ENCODE results near the gene SLC9B1.
"Not testable (repeated sequence)": the region's sequence is repeated elsewhere in the genome, so short reads cannot be mapped to it uniquely, and the experiment has no call there.

The SLC9B1 gene

DNA sequence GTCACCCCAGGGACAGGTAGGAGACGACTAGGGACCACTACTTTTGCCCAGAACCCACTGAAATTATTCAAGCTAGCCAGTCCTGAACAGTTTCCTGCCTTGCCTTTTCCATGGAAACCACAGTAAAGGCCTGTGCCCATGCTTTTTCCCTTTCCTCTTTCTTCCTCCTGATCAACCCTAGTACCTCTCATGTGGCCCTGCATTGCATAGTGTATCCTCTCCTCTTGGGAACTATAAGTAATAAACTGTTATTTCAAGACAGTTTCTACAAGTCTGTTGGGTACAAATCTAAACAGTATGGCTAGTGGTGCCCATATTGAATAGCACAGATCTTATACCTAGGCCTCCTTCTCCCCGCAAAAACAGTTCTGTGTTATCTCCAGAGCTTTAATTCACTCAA lies 136.2 kb downstream of the SLC9B1 start:
- no peak for DNase-seq (ENCODE audit: low read depth, low spot score)
- no peak overlapping the region for H3K4me3 ChIP-seq (ENCODE audit: insufficient read length, low read depth)
- no peak overlapping the region for H3K9ac ChIP-seq (ENCODE audit: insufficient read length, low read depth)
- peaks cover 3% of the 10 kb centered on the region for H3K36me3 ChIP-seq (ENCODE audit: insufficient read depth, insufficient read length, low read length)
- H3K27me3 ChIP-seq (ENCODE audit: insufficient read depth, insufficient read length) = no peaks in the 10 kb centered on the region
- TF ChIP-seq YY1 (IDR thresholded peaks at IDR 0.05; ENCODE audit: insufficient read depth, insufficient read length) (no peak), SUZ12 (IDR thresholded peaks at IDR 0.05; ENCODE audit: extremely low read depth, insufficient read depth, insufficient read length) (no peak), ZNF274 (IDR thresholded peaks at IDR 0.05; ENCODE audit: low read depth, low read length) (no peak)
- H3K9me3 ChIP-seq (ENCODE audit: insufficient read depth, low read length) = no peaks in the 10 kb centered on the region
- H3K4me1 ChIP-seq (ENCODE audit: insufficient read depth, insufficient read length) = no peaks in the 10 kb centered on the region

DNA sequence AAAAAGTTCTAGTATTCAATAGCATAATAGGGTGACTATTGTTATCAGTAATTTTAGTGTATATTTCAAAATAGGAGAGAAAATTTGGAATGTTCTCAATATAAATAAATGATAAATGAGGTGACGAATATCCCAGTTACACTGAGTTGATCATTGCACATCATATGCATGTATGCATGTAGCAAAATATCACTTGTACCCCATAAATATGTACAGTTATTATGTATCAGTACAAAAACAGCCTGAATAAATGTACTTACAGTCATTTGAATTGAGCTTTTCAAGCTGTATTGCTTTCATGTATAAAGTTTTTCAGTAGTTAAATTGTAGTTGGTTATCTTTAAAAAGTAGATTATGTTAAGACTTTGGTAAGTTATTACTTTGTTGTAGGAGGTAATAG lies 138.2 kb downstream of the SLC9B1 start:
- Histone ChIP-seq H3K9me3 (ENCODE audit: insufficient read depth, low read length) (peaks cover 15% of the 10 kb centered on the region; the same call in 1 of the 2 replicates), H3K27me3 (ENCODE audit: insufficient read depth, insufficient read length) (no peaks in the 10 kb centered on the region), H3K4me1 (ENCODE audit: insufficient read depth, insufficient read length) (no peaks in the 10 kb centered on the region), H3K4me3 (ENCODE audit: insufficient read length, low read depth) (no peak overlapping the region), H3K9ac (ENCODE audit: insufficient read length, low read depth) (no peak overlapping the region), H3K36me3 (ENCODE audit: insufficient read depth, insufficient read length, low read length) (peaks cover 10% of the 10 kb centered on the region)
- no peak for DNase-seq (ENCODE audit: low read depth, low spot score)
- TF ChIP-seq YY1 (IDR thresholded peaks at IDR 0.05; ENCODE audit: insufficient read depth, insufficient read length) (no peak), ZNF274 (IDR thresholded peaks at IDR 0.05; ENCODE audit: low read depth, low read length) (no peak), SUZ12 (IDR thresholded peaks at IDR 0.05; ENCODE audit: extremely low read depth, insufficient read depth, insufficient read length) (no peak)

DNA sequence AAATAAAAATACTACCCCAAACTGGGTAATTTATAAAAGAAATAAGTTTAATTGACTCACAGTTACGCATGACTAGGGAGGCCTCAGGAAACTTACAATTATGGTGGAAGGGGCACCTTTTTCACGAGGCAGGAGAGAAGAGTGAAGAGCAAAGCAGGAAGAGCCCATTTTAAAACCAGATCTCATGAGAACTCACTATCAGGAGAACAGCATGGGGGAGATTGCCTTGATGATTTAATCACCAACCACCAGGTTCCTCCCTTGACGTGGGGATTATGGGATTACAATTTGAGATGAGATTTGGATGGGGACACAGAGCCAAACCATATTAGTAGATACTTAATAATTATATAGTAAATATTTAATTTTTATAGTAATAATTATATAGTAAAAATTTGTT lies 140.6 kb downstream of the SLC9B1 start:
- Histone ChIP-seq H3K9me3 (ENCODE audit: insufficient read depth, low read length) (peaks cover 32% of the 10 kb centered on the region), H3K4me3 (ENCODE audit: insufficient read length, low read depth) (no peak overlapping the region), H3K4me1 (ENCODE audit: insufficient read depth, insufficient read length) (no peaks in the 10 kb centered on the region), H3K9ac (ENCODE audit: insufficient read length, low read depth) (no peak overlapping the region), H3K36me3 (ENCODE audit: insufficient read depth, insufficient read length, low read length) (peaks cover 23% of the 10 kb centered on the region), H3K27me3 (ENCODE audit: insufficient read depth, insufficient read length) (no peaks in the 10 kb centered on the region)
- DNase-seq (ENCODE audit: low read depth, low spot score) = no peak
- TF ChIP-seq YY1 (IDR thresholded peaks at IDR 0.05; ENCODE audit: insufficient read depth, insufficient read length) (no peak), SUZ12 (IDR thresholded peaks at IDR 0.05; ENCODE audit: extremely low read depth, insufficient read depth, insufficient read length) (no peak), ZNF274 (IDR thresholded peaks at IDR 0.05; ENCODE audit: low read depth, low read length) (no peak)

DNA sequence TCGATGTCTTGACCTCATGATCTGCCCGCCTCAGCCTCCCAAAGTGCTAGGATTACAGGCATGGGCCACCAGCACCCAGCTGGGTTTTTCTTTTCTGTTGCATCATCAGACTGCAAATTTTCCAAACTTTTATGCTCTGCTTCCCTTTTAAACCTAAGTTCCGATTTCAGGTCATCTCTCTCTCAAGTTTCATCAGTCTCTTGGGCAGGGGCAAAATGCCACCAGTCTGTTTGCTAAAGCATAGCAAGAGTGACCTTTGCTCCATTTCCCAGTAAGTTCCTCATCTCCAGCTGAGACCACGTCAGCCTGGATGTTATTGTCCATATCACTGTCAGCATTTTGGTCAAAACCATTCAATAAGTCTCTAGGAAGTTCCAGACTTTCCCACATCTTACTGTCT lies 141.2 kb downstream of the SLC9B1 start:
- H3K4me3 ChIP-seq (ENCODE audit: insufficient read length, low read depth); H3K9ac ChIP-seq (ENCODE audit: insufficient read length, low read depth); H3K27me3 ChIP-seq (ENCODE audit: insufficient read depth, insufficient read length); H3K4me1 ChIP-seq (ENCODE audit: insufficient read depth, insufficient read length); DNase-seq (ENCODE audit: low read depth, low spot score): not testable (repeated sequence)
- H3K9me3 ChIP-seq (ENCODE audit: insufficient read depth, low read length) = peaks cover 32% of the 10 kb centered on the region
- H3K36me3 ChIP-seq (ENCODE audit: insufficient read depth, insufficient read length, low read length) = peaks cover 23% of the 10 kb centered on the region

DNA sequence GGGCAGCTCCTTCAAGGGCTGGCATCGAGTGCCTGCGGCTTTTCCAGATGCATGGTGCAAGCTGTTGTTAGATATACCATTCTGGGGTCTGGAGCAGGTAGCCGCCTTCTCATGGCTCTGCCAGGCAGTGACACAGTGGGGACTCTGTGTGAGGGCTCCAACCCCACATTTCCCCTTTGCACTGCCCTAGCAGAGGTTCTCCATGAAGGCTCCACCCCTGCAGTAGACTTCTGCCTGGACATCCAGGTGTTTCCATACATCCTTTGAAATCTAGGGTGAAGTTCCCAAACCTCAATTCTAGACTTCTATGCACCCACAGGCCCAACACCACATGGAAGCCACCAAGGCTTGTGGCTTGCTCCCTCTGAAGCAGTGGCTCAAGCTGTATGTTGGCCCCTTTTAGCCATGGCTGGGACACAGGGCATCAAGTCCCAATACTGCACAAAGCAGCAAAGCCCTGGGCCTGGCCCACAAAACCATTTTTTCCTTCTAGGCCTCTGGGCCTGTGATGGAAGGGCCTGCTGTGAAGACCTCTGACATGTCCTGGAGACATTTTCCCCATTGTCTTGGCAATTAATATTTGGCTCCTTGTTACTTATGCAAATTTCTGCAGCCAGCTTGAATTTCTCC lies 141.9 kb downstream of the SLC9B1 start:
- H3K36me3 ChIP-seq (ENCODE audit: insufficient read depth, insufficient read length, low read length) = peaks cover 27% of the 10 kb centered on the region
- not testable (repeated sequence) for H3K4me1 ChIP-seq (ENCODE audit: insufficient read depth, insufficient read length); H3K27me3 ChIP-seq (ENCODE audit: insufficient read depth, insufficient read length); H3K4me3 ChIP-seq (ENCODE audit: insufficient read length, low read depth); H3K9ac ChIP-seq (ENCODE audit: insufficient read length, low read depth); DNase-seq (ENCODE audit: low read depth, low spot score)
- peaks cover 32% of the 10 kb centered on the region for H3K9me3 ChIP-seq (ENCODE audit: insufficient read depth, low read length)

DNA sequence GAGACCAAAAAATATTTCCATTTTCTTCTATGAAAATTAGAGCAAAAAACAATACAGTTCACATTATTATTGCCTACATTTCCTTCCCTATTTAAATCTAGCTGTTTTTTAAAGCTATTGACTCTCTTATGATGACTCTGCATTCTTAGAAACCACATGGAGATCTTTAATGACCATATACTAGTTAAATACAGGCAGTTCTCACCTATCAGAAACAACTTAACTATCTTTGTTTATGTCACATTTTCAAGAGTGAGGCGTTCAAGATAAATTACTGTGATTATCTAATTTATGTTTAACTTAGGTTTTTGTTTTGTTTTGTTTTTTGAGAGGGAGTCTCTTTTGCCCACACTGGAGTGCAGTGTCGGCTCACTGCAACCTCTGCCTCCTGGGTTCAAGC lies 147.7 kb downstream of the SLC9B1 start:
- no peak for DNase-seq (ENCODE audit: low read depth, low spot score)
- peaks cover 22% of the 10 kb centered on the region for H3K9me3 ChIP-seq (ENCODE audit: insufficient read depth, low read length)
- H3K36me3 ChIP-seq (ENCODE audit: insufficient read depth, insufficient read length, low read length) = peaks cover 17% of the 10 kb centered on the region
- H3K4me3 ChIP-seq (ENCODE audit: insufficient read length, low read depth) = no peak overlapping the region
- no peak overlapping the region for H3K9ac ChIP-seq (ENCODE audit: insufficient read length, low read depth)
- H3K4me1 ChIP-seq (ENCODE audit: insufficient read depth, insufficient read length) = no peaks in the 10 kb centered on the region
- no peaks in the 10 kb centered on the region for H3K27me3 ChIP-seq (ENCODE audit: insufficient read depth, insufficient read length)
- TF ChIP-seq YY1 (IDR thresholded peaks at IDR 0.05; ENCODE audit: insufficient read depth, insufficient read length) = no peak
- no peak for TF ChIP-seq ZNF274 (IDR thresholded peaks at IDR 0.05; ENCODE audit: low read depth, low read length)

DNA sequence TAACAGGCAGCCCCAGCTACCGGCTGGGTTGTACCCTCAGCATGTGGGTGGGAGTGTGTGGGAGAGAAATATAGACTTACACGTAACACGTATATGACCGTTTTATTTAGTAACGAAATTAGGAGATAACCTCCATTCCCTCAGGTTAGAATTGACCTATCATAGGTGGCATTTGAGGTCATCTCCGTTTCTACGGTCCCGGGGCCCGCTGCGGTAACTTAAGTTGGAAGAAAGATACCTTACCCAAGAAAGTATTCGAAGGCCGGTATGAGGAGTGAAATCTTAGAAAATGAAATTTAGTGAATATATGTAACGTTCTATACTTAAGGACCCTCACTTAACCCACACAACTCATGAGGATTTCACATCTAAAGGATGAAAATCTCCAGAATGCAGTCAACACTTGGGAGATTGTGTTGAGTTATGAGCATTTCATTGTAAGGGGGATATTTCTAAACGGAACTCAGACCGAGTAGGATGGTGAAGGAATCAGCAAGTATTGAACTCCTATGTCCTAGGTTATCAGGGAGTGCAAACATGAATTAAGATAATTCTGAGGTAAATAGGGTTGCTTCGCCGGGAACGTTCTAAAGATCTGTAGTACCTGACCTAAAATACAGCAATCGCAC lies 149.8 kb downstream of the SLC9B1 start:
- Histone ChIP-seq H3K9ac (ENCODE audit: insufficient read length, low read depth) (peak overlapping the region; percentile 84), H3K4me3 (ENCODE audit: insufficient read length, low read depth) (peak overlapping the region; percentile 69), H3K27me3 (ENCODE audit: insufficient read depth, insufficient read length) (no peaks in the 10 kb centered on the region), H3K4me1 (ENCODE audit: insufficient read depth, insufficient read length) (no peaks in the 10 kb centered on the region), H3K36me3 (ENCODE audit: insufficient read depth, insufficient read length, low read length) (peaks cover 9% of the 10 kb centered on the region), H3K9me3 (ENCODE audit: insufficient read depth, low read length) (peaks cover under 1% of the 10 kb centered on the region; the same call in 1 of the 2 replicates)
- no peak for DNase-seq (ENCODE audit: low read depth, low spot score)
- TF ChIP-seq ZNF274 (IDR thresholded peaks at IDR 0.05; ENCODE audit: low read depth, low read length) = no peak
- no peak for TF ChIP-seq SUZ12 (IDR thresholded peaks at IDR 0.05; ENCODE audit: extremely low read depth, insufficient read depth, insufficient read length)
- no peak for TF ChIP-seq YY1 (IDR thresholded peaks at IDR 0.05; ENCODE audit: insufficient read depth, insufficient read length)
